Panc1 (cell line): ENCODE measurements around the gene PMPCA.

ENCODE experiments used
- CTCF ChIP-seq: fragments of 450-650 bp; IDR thresholded peaks from 2 replicates; pipeline ENCODE4 v1.5.1; 2017; ENCODE audit warnings: mild to moderate bottlenecking
- POLR2AphosphoS5 ChIP-seq: IDR thresholded peaks from 2 replicates; pipeline ENCODE4 v1.6.1; 2012; ENCODE audit warnings: mild to moderate bottlenecking, low read depth, low read length, moderate library complexity

DNA sequence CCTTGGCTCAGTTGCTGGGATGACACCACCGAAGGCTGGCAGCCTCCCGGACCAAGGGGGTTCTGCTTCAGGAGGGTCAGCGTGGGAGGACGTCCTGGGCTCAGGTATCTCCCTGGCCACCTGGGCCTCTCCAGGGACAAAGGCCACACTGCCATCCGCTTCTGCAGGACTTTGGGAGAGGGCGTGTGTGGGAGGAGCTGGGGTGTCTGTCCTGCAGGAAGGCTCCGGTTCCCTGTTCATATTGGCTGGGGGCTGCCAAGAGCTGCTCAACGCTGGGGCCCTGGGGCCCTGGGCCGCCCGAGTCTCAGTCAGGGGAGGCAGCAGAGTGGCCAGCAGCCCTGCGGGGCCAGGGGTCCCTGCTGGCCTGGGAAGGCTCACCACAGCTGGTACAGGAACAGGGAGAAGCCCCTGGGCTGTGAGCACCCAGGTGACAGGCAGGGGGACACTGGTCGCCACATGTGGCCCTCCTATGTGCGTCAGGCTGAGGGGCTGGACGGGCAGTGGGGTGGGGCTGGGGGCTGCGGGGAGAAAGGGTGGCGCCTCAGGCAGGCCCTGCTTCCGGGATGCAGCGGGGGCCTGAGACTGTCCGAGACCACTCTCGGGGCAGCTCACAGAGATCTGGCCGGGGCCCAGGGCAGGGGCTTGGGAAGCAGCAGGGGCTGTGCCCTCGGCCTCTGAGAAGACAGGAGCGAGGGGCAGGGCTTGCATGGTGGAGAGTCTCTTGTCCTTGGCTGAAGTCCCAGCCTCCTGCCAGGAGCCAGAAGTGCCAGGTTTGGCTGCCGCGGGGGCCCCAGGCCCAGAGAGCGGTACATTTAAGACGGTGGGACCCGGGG lies 32.1 kb upstream of the PMPCA start:
- no peak for TF ChIP-seq CTCF
- TF ChIP-seq POLR2AphosphoS5, result no peak
